Mammary epithelial cell (primary cell): ENCODE measurements around the gene FHL5.

ENCODE experiments used
- CTCF ChIP-seq, 2 donors: IDR thresholded peaks in 1 of 2; conservative IDR thresholded peaks in 1 of 2; 2 replicates each; pipeline ENCODE4 v1.5.1; 2011 to 2012; ENCODE audit warnings: inconsistent platforms in 2 of 2, low read length in 2 of 2, mild to moderate bottlenecking in 2 of 2, control low read depth in 1 of 2, low read depth in 1 of 2; ENCODE audit not compliant: insufficient read depth in 1 of 2; ENCODE audit errors: extremely low read depth in 1 of 2
- EZH2 ChIP-seq: IDR thresholded peaks from 2 replicates; pipeline ENCODE4 v1.6.1; 2012; ENCODE audit warnings: low read length, inconsistent platforms, borderline replicate concordance

GRCh38 chr6:96604420-96604819 is 41.5 kb downstream of the FHL5 start:
- no peak for TF ChIP-seq CTCF (conservative IDR thresholded peaks at IDR 0.05 in 1 of 2, IDR thresholded peaks at IDR 0.05 in 1 of 2; ENCODE audit: extremely low read depth in 1 of 2, insufficient read depth in 1 of 2, low read depth in 1 of 2, low read length in 2 of 2)
- no peak for TF ChIP-seq EZH2
